HepG2 (cell line): ENCODE results near the gene ARHGAP32. TPM values are rescaled to one million over a fixed set of nuclear protein-coding genes. Genes with fewer than 3 reads are reported as not detected.

Experiments
- ATAC-seq: fragments of 200-7000 bp; cut with Tn5 transposase; 3 replicates; pipeline ENCODE4 v1.9.1; 2020; ENCODE audit warnings: mild to moderate bottlenecking, moderate library complexity
- BruUV-seq: library from RNA; stranded (reverse); fragments of 400-500 nt; replicated peaks from 2 replicates; lab custom pipeline; 2021; lab: Mats Ljungman, UMichigan
- CTCF ChIA-PET: fragments of 300-600 bp; formaldehyde crosslinking; extraction: SDS; loops from one replicate; lab custom pipeline; 2021; ENCODE audit warnings: low total read pairs, inconsistent platforms, low intra/inter-chr PET ratio; lab: Yijun Ruan, JAX
- POLR2A ChIA-PET: fragments of 350-600 bp; sonication (Branson Sonifier 250); formaldehyde crosslinking; loops from one replicate; lab custom pipeline; 2020; ENCODE audit warnings: antibody characterized with exemption, inconsistent platforms; lab: Yijun Ruan, JAX
- DNase-seq: peaks from one replicate; pipeline ENCODE4 v3.0.0-alpha.2; 2015; ENCODE audit warnings: low spot score
- FAIRE-seq: peaks from 3 replicates; lab custom pipeline; 2011; peaks lifted over from hg19 to GRCh38; lab: Jason Lieb, UNC
- H2AFZ ChIP-seq: one replicate; pipeline ENCODE4 v1.6.1; 2011; ENCODE audit warnings: low read length, inconsistent platforms
- H3K27ac ChIP-seq: fragments of 300-600 bp; 3 replicates; pipeline ENCODE4 v1.8.0; 2011; ENCODE audit warnings: mixed run types, mild to moderate bottlenecking, mixed read lengths, low read length, inconsistent platforms; ENCODE audit not compliant: insufficient read depth; ENCODE audit errors: extremely low read length
- H3K27me3 ChIP-seq, 2 experiments: fragments of 200-600 bp in 1 of 2; 2 replicates in 1 of 2; 3 replicates in 1 of 2; pipeline versions ENCODE4 v1.6.0 to v1.8.0; 2011; ENCODE audit warnings: low read length in 2 of 2, mild to moderate bottlenecking in 2 of 2, moderate library complexity in 2 of 2, inconsistent platforms in 1 of 2; ENCODE audit not compliant: insufficient read depth in 2 of 2, control insufficient read depth in 1 of 2
- H3K36me3 ChIP-seq, 2 experiments: fragments of 200-600 bp in 1 of 2; replicated peaks in 1 of 2; 2 replicates in 1 of 2; 3 replicates in 1 of 2; pipeline versions ENCODE4 v1.5.1 to v1.8.0; 2011; ENCODE audit warnings: low read length in 2 of 2, inconsistent platforms in 1 of 2; ENCODE audit not compliant: insufficient read depth in 2 of 2, control insufficient read depth in 1 of 2
- H3K4me1 ChIP-seq: 2 replicates; pipeline ENCODE4 v1.5.1; 2012; ENCODE audit warnings: low read length, inconsistent platforms; ENCODE audit not compliant: insufficient read depth
- H3K4me2 ChIP-seq: 2 replicates; pipeline ENCODE4 v1.6.0; 2011; ENCODE audit warnings: low read depth, low read length, inconsistent platforms
- H3K4me3 ChIP-seq, 3 experiments: fragments of 200-600 bp in 1 of 3; sonication (generic), shearing (Covaris generic) in 1 of 3; replicated peaks in 1 of 3; 2 replicates each; pipeline ENCODE4 v1.5.1; 2011 to 2016; ENCODE audit warnings: low read length in 3 of 3, inconsistent platforms in 2 of 3, low read depth in 2 of 3, mild to moderate bottlenecking in 2 of 3, control low read depth in 1 of 3, mixed read lengths in 1 of 3; ENCODE audit not compliant: insufficient read depth in 1 of 3
- H3K79me2 ChIP-seq: one replicate; pipeline ENCODE4 v1.6.1; 2011; ENCODE audit warnings: low read length, inconsistent platforms; ENCODE audit not compliant: insufficient read depth
- H3K9ac ChIP-seq: 2 replicates; pipeline ENCODE4 v1.6.0; 2011; ENCODE audit warnings: mild to moderate bottlenecking, low read depth, low read length, inconsistent platforms; ENCODE audit not compliant: insufficient read depth
- H3K9me3 ChIP-seq: 2 replicates; pipeline ENCODE4 v1.5.1; 2012; ENCODE audit warnings: mild to moderate bottlenecking, low read length
- H4K20me1 ChIP-seq: 2 replicates; pipeline ENCODE4 v1.6.0; 2011; ENCODE audit warnings: inconsistent platforms, mild to moderate bottlenecking, low read length, moderate library complexity; ENCODE audit not compliant: insufficient read depth
- ASH2L ChIP-seq: fragments of 300-600, 200-600 bp; sonication (generic); IDR thresholded peaks from 2 replicates; pipeline ENCODE4 v1.7.0; 2017; ENCODE audit warnings: low read depth, mild to moderate bottlenecking, moderate library complexity, mixed read lengths, low read length; ENCODE audit not compliant: insufficient read length
- CEBPB ChIP-seq: IDR thresholded peaks from 2 replicates; pipeline ENCODE4 v1.6.1; 2011; ENCODE audit warnings: low read depth, low read length, improper control_type of control experiment, borderline replicate concordance
- CENPX ChIP-seq: sonication (generic); formaldehyde crosslinking; IDR thresholded peaks from 2 replicates; pipeline ENCODE4 v1.9.0; 2021; ENCODE audit warnings: mild to moderate bottlenecking, missing genetic modification reagents, moderate library complexity
- CHD4 ChIP-seq: fragments of 200-600 bp; sonication (generic); IDR thresholded peaks from 2 replicates; pipeline ENCODE4 v1.7.0; 2017; ENCODE audit warnings: mild to moderate bottlenecking, low read length, borderline replicate concordance
- FOXO1 ChIP-seq: sonication (generic); formaldehyde crosslinking; IDR thresholded peaks from 2 replicates; pipeline ENCODE4 v1.4.0; 2020; ENCODE audit warnings: missing genetic modification reagents
- GPN1 ChIP-seq: sonication (generic); formaldehyde crosslinking; IDR thresholded peaks from 2 replicates; pipeline ENCODE4 v1.5.1; 2020; ENCODE audit warnings: missing genetic modification reagents, borderline replicate concordance
- RNF219 ChIP-seq: sonication (generic); formaldehyde crosslinking; IDR thresholded peaks from 2 replicates; pipeline ENCODE4 v1.5.0; 2020; ENCODE audit warnings: mild to moderate bottlenecking, missing genetic modification reagents
- SIN3B ChIP-seq: fragments of 150-350 bp; IDR thresholded peaks from 2 replicates; pipeline ENCODE4 v1.6.1; 2014; ENCODE audit warnings: low read length
- SRSF4 ChIP-seq: fragments of 200-400 bp; formaldehyde crosslinking; IDR thresholded peaks from one replicate; pipeline ENCODE4 v1.6.1; 2018; ENCODE audit warnings: mild to moderate bottlenecking, low read depth, low read length, moderate library complexity; ENCODE audit not compliant: poor library complexity, severe bottlenecking
- ZKSCAN1 ChIP-seq: fragments of 150-350 bp; IDR thresholded peaks from 2 replicates; pipeline ENCODE4 v1.6.1; 2014; ENCODE audit warnings: low read length
- ZNF614 ChIP-seq: IDR thresholded peaks from 2 replicates; pipeline ENCODE4 v1.6.1; 2018; ENCODE audit warnings: missing biosample characterization, missing genetic modification reagents, inconsistent platforms, borderline replicate concordance
- ZNF660 ChIP-seq: sonication (generic); formaldehyde crosslinking; IDR thresholded peaks from 2 replicates; pipeline ENCODE4 v1.5.1; 2020; ENCODE audit warnings: mild to moderate bottlenecking, low read depth, missing genetic modification reagents, borderline replicate concordance
- ZNF841 ChIP-seq: sonication (generic); formaldehyde crosslinking; IDR thresholded peaks from 2 replicates; pipeline ENCODE4 v1.8.1; 2023; ENCODE audit warnings: missing genetic modification reagents, borderline replicate concordance
- WGBS: methylation state at CpG from one replicate; pipeline ENCODE4 v1.1.6; 2017; ENCODE audit warnings: low lambda C conversion rate; 5-methylcytosine and 5-hydroxymethylcytosine counted together
- in situ Hi-C: cut with HindIII; loops from 2 replicates; pipeline ENCODE4 v1.10.0; 2017; ENCODE audit warnings: low pct_unique_long_range_greater_than_20kb; ENCODE audit not compliant: extremely low pct_ligation_motif_present
- intact Hi-C: fragments of 100-400 bp; cut with micrococcal nuclease; formaldehyde crosslinking; loops from one replicate; pipeline ENCODE4 v1.10.0; 2022; ENCODE audit not compliant: unreplicated experiment
- polyA plus RNA-seq, 8 experiments: library from polyadenylated mRNA; depleted of rRNA in 3 of 8; stranded (reverse) in 7 of 8; unstranded in 1 of 8; fragments of >200 nt; fragmentation: Illumina TruSeq in 4 of 8; extraction: Trizol in 4 of 8; gene quantifications; 2 replicates each; pipeline versions ENCODE4 v1.2.1 to v1.2.3, GENCODE V29; 2011 to 2016; ENCODE audit warnings: low read depth in 4 of 8, missing spikeins in 1 of 8, mixed read lengths in 1 of 8; ENCODE audit not compliant: insufficient read depth in 1 of 8
- total RNA-seq, 5 experiments: library from RNA; depleted of rRNA; stranded (reverse); fragments of >200 nt; fragmentation: Illumina TruSeq; extraction: Trizol; gene quantifications; 2 replicates each; pipeline ENCODE4 v1.2.3, GENCODE V29; 2016; ENCODE audit warnings: low read depth in 1 of 5
- TF ChIP-seq, protein P1 (sequence below): sonication (generic); formaldehyde crosslinking; IDR thresholded peaks from 2 replicates; pipeline ENCODE4 v1.4.0; 2020; ENCODE audit warnings: missing genetic modification reagents, low read depth, mild to moderate bottlenecking, borderline replicate concordance

The ARHGAP32 gene
- total and polyA plus RNA-seq, 2 of the 13 experiments (the other 11 are each of a cell fraction or from before 2014, with no cell fraction given): 6.3 to 8.2 TPM

GRCh38 chr11:129061492-129062230 lies 130.5 kb downstream of the ARHGAP32 start:
- Histone ChIP-seq H3K27ac (no peak overlapping the region), H3K4me1 (no peaks in the 10 kb centered on the region), H3K4me3 (no peak overlapping the region), H3K36me3 (peaks cover 0 to 18% of the 10 kb centered on the region in 2 experiments; a peak in 1 of 5 replicates), H3K79me2 (no peaks in the 10 kb centered on the region)
- DNase-seq: no peak
- POLR2A ChIA-PET: no interaction called here
- in situ Hi-C loops: no loop called here
- no peak for TF ChIP-seq CHD4
- TF ChIP-seq ASH2L: no peak
- TF ChIP-seq, all 625 proteins: peak for 0
- H3K4me2 ChIP-seq: no peak overlapping the region
- BruUV-seq: no TSS peak
- CTCF ChIA-PET: no interaction called here
- intact Hi-C loops: no loop called here
- no peak for ATAC-seq
- H3K9ac ChIP-seq: no peak overlapping the region
- no peak for FAIRE-seq
- H4K20me1 ChIP-seq: no peaks in the 10 kb centered on the region
- no peaks in the 10 kb centered on the region for H3K9me3 ChIP-seq
- no peak overlapping the region for H2AFZ ChIP-seq
- WGBS: 84% methylated on average over 7 of the region's 7 CpGs
- H3K27me3 ChIP-seq: no peaks in the 10 kb centered on the region

DNA sequence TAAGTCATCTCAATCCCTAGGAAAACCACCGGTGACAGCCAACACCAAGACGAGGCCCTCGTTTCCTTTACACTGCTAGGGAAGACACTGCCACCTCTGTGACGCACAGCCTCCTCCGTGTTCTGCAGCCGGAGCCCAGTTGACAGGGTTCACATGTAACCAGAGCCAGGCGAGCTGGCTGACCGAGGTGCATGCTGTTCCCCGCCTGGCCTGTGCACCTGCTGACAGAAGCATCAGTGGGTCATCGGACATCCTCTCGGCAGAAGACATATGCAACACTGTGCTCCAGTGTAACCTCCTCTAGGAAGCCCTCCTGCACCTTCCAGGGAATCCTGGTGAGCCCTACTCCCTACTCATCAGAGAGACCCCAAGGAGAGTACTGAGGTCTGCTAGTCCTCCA lies 135.2 kb downstream of the ARHGAP32 start:
- peaks cover 0 to 1% of the 10 kb centered on the region in 2 experiments; a peak in 1 of 5 replicates for H3K36me3 ChIP-seq
- H4K20me1 ChIP-seq: no peaks in the 10 kb centered on the region
- no peaks in the 10 kb centered on the region for H3K27me3 ChIP-seq
- no peaks in the 10 kb centered on the region for H3K79me2 ChIP-seq
- CTCF ChIA-PET: no interaction called here
- intact Hi-C loops (no loop called here), in situ Hi-C loops (no loop called here)
- H3K4me3 ChIP-seq: no peak overlapping the region
- H3K27ac ChIP-seq: no peak overlapping the region
- FAIRE-seq: no peak
- DNase-seq: no peak
- no peak overlapping the region for H2AFZ ChIP-seq
- H3K4me2 ChIP-seq: no peak overlapping the region
- no TSS peak for BruUV-seq
- H3K9ac ChIP-seq: no peak overlapping the region
- POLR2A ChIA-PET: no interaction called here
- ATAC-seq: no peak
- 100% methylated on average over 5 of the region's 11 CpGs for WGBS
- no peaks in the 10 kb centered on the region for H3K4me1 ChIP-seq
- no peaks in the 10 kb centered on the region for H3K9me3 ChIP-seq
- TF ChIP-seq, protein P1, sequence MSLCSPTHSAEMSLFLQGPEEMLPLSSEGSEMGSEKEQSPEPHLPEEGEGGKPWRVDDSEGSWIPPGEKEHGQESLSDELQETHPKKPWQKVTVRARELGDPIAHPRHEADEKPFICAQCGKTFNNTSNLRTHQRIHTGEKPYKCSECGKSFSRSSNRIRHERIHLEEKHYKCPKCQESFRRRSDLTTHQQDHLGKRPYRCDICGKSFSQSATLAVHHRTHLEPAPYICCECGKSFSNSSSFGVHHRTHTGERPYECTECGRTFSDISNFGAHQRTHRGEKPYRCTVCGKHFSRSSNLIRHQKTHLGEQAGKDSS (CRISPR knock-in tag): no peak
- TF ChIP-seq ZNF660 (CRISPR knock-in tag): no peak
- TF ChIP-seq CENPX (CRISPR knock-in tag): no peak
- TF ChIP-seq ZKSCAN1: no peak
- no peak for TF ChIP-seq SIN3B
- no peak for TF ChIP-seq GPN1
- TF ChIP-seq ZNF614 (CRISPR knock-in tag): no peak
- TF ChIP-seq RNF219 (CRISPR knock-in tag): no peak
- TF ChIP-seq SRSF4: no peak
- TF ChIP-seq ZNF841 (CRISPR knock-in tag): no peak
- TF ChIP-seq FOXO1 (CRISPR knock-in tag): no peak
- TF ChIP-seq CEBPB: no peak
